CD4-positive, CD25-positive, alpha-beta regulatory T cell (primary cell): ENCODE data around the gene EFCAB12. TPM values are rescaled to one million over a fixed set of nuclear protein-coding genes. Genes with fewer than 3 reads are reported as not detected.
"Not testable (repeated sequence)": the region's sequence is repeated elsewhere in the genome, so short reads cannot be mapped to it uniquely, and the experiment has no call there.

Source experiments
- ATAC-seq, 2 donors: fragments of 150-1000 bp; cut with Tn5 transposase; one replicate each; pipeline ENCODE4 v1.10.0; 2021; ENCODE audit warnings: low read depth in 2 of 2, moderate number of reproducible peaks in 2 of 2, moderate library complexity in 1 of 2
- DNase-seq, 3 donors: peaks; one replicate each; pipeline versions ENCODE4 v3.0.0 to v3.0.0-alpha.2; 2012 to 2022; ENCODE audit warnings: mixed read lengths in 1 of 3
- H3K27ac ChIP-seq: one replicate; pipeline ENCODE4 v1.7.0; 2013; ENCODE audit warnings: mild to moderate bottlenecking, low read length; ENCODE audit not compliant: insufficient read depth, poor library complexity, severe bottlenecking
- H3K27me3 ChIP-seq: one replicate; pipeline ENCODE4 v1.7.0; 2013; ENCODE audit warnings: low read length; ENCODE audit not compliant: control insufficient read depth, insufficient read depth
- H3K36me3 ChIP-seq: one replicate; pipeline ENCODE4 v1.7.0; 2013; ENCODE audit warnings: mild to moderate bottlenecking, low read length, moderate library complexity; ENCODE audit not compliant: control insufficient read depth, insufficient read depth
- H3K4me1 ChIP-seq: 2 replicates; pipeline ENCODE4 v1.7.0; 2013; ENCODE audit warnings: mild to moderate bottlenecking, low read length; ENCODE audit not compliant: insufficient read depth, control insufficient read depth, poor library complexity, severe bottlenecking
- H3K4me3 ChIP-seq: one replicate; pipeline ENCODE4 v1.7.0; 2013; ENCODE audit warnings: low read depth, mild to moderate bottlenecking, low read length, moderate library complexity
- H3K9me3 ChIP-seq, 2 experiments: 1 replicate in 1 of 2; 2 replicates in 1 of 2; pipeline ENCODE4 v1.7.0; 2013; ENCODE audit warnings: low read length in 2 of 2, mild to moderate bottlenecking in 1 of 2, moderate library complexity in 1 of 2; ENCODE audit not compliant: control insufficient read depth in 2 of 2
- H3K27ac Mint-ChIP-seq, 3 donors: one replicate each; pipeline ENCODE4 v1.8.0; 2020 to 2022; ENCODE audit warnings: mild to moderate bottlenecking in 3 of 3, mixed read lengths in 3 of 3, moderate library complexity in 2 of 3
- H3K27me3 Mint-ChIP-seq: one replicate; pipeline ENCODE4 v1.8.0; 2022; ENCODE audit warnings: mild to moderate bottlenecking, mixed read lengths
- H3K36me3 Mint-ChIP-seq: one replicate; pipeline ENCODE4 v1.8.0; 2020; ENCODE audit warnings: mixed read lengths
- H3K4me1 Mint-ChIP-seq, 4 donors: one replicate each; pipeline ENCODE4 v1.8.0; 2020 to 2022; ENCODE audit warnings: mixed read lengths in 4 of 4, mild to moderate bottlenecking in 1 of 4
- H3K4me3 Mint-ChIP-seq, 4 donors: one replicate each; pipeline ENCODE4 v1.8.0; 2020 to 2022; ENCODE audit warnings: mild to moderate bottlenecking in 4 of 4, mixed read lengths in 4 of 4, moderate library complexity in 3 of 4
- H3K9me3 Mint-ChIP-seq, 7 donors: one replicate each; pipeline ENCODE4 v1.8.0; 2020 to 2022; ENCODE audit warnings: mixed read lengths in 7 of 7, mild to moderate bottlenecking in 3 of 7, moderate library complexity in 2 of 7
- polyA plus RNA-seq, 4 donors: library from polyadenylated mRNA; unstranded; fragments of 300-500 nt; fragmentation: Illumina TruSeq; gene quantifications; one replicate each; pipeline ENCODE4 v1.2.3, GENCODE V29; 2021
- total RNA-seq: library from RNA; stranded (reverse); gene quantifications from one replicate; pipeline ENCODE4 v1.2.3, GENCODE V29; 2022

Gene EFCAB12
- total and polyA plus RNA-seq, 5 donors from 2014 or later = 0.05 to 2.2 (median 0.09) TPM; not detected in 1

- peaks cover 18% of the 10 kb centered on the region for H3K36me3 Mint-ChIP-seq
- H3K4me1 Mint-ChIP-seq = peaks cover 6 to 48% (median 36%) of the 10 kb centered on the region in 4 donors
- Histone ChIP-seq H3K27me3 (no peaks in the 10 kb centered on the region), H3K4me3 (peak overlapping the region; percentile 98), H3K9me3 (no peaks in the 10 kb centered on the region), H3K36me3 (peaks cover 12% of the 10 kb centered on the region), H3K27ac (peak overlapping the region; percentile 89), H3K4me1 (peaks cover 21% of the 10 kb centered on the region)
- peak overlapping the region; percentile 98 to 99 (median 98) for H3K27ac Mint-ChIP-seq
- peak overlapping the region; percentile 97 to 99 (median 98) for H3K4me3 Mint-ChIP-seq
- peaks cover 2% of the 10 kb centered on the region for H3K27me3 Mint-ChIP-seq
- DNase-seq (no peak), ATAC-seq (no peak)
- H3K9me3 Mint-ChIP-seq = peaks cover 0 to 1% (median 0%) of the 10 kb centered on the region in 7 donors
These were observed 28.5 kb downstream of the EFCAB12 start for GRCh38 chr3:129399895-129400357.

GRCh38 chr3:129399145-129399894 is 29.1 kb downstream of the EFCAB12 start:
- Histone ChIP-seq H3K4me1 (peaks cover 21% of the 10 kb centered on the region), H3K27ac (peak overlapping the region; percentile 89), H3K4me3 (peak overlapping the region; percentile 98), H3K36me3 (peaks cover 12% of the 10 kb centered on the region), H3K27me3 (no peaks in the 10 kb centered on the region), H3K9me3 (no peaks in the 10 kb centered on the region)
- Mint-ChIP-seq H3K27me3 (no peaks in the 10 kb centered on the region), H3K27ac (peak overlapping the region; percentile 98 to 99 (median 98)), H3K36me3 (peaks cover 20% of the 10 kb centered on the region), H3K4me1 (peaks cover 6 to 53% (median 39%) of the 10 kb centered on the region in 4 donors), H3K9me3 (peaks cover 0 to 1% (median 0%) of the 10 kb centered on the region in 7 donors), H3K4me3 (peak overlapping the region; percentile 97 to 99 (median 98))
- ATAC-seq (peak; percentile 84 to 85), DNase-seq (peak; percentile 74 to 92 (median 84))

GRCh38 chr3:129398803-129399144 is 29.7 kb downstream of the EFCAB12 start:
- no peaks in the 10 kb centered on the region for H3K27me3 Mint-ChIP-seq
- H3K4me1 Mint-ChIP-seq = peaks cover 6 to 53% (median 39%) of the 10 kb centered on the region in 4 donors

GRCh38 chr3:129393760-129394564 is 34.5 kb downstream of the EFCAB12 start:
- H3K27ac ChIP-seq, ATAC-seq, H3K27me3 Mint-ChIP-seq, H3K9me3 Mint-ChIP-seq, H3K4me3 ChIP-seq, H3K4me3 Mint-ChIP-seq, H3K9me3 ChIP-seq, H3K27me3 ChIP-seq, DNase-seq, H3K27ac Mint-ChIP-seq: not testable (repeated sequence)
- Mint-ChIP-seq H3K4me1 (peaks cover 0 to 40% (median 30%) of the 10 kb centered on the region in 4 donors), H3K36me3 (peaks cover 46% of the 10 kb centered on the region)
- peaks cover 21% of the 10 kb centered on the region for H3K4me1 ChIP-seq
- peaks cover 48% of the 10 kb centered on the region for H3K36me3 ChIP-seq

More at GRCh38 chr3:129398803-129399144, 29.7 kb downstream of the EFCAB12 start:
- H3K36me3 ChIP-seq = peaks cover 13% of the 10 kb centered on the region
- Mint-ChIP-seq H3K27ac (peak overlapping the region; percentile 98 to 99 (median 98)), H3K9me3 (peaks cover 0 to 1% (median 0%) of the 10 kb centered on the region in 7 donors), H3K36me3 (peaks cover 20% of the 10 kb centered on the region), H3K4me3 (peak overlapping the region; percentile 97 to 99 (median 98))
- no peaks in the 10 kb centered on the region for H3K9me3 ChIP-seq
- DNase-seq (peak in 1 of 3 donors; percentile 20), ATAC-seq (peak in 1 of 2 donors; percentile 26)
- H3K27me3 ChIP-seq = no peaks in the 10 kb centered on the region
- H3K4me1 ChIP-seq = peaks cover 21% of the 10 kb centered on the region
- H3K27ac ChIP-seq = peak overlapping the region; percentile 89
- peak overlapping the region; percentile 98 for H3K4me3 ChIP-seq

- H3K36me3 Mint-ChIP-seq = peaks cover 53% of the 10 kb centered on the region
- no peak for DNase-seq
- H3K27me3 Mint-ChIP-seq = no peaks in the 10 kb centered on the region
- Histone ChIP-seq H3K36me3 (peaks cover 52% of the 10 kb centered on the region), H3K9me3 (no peaks in the 10 kb centered on the region), H3K27ac (no peak overlapping the region), H3K4me1 (peaks cover 16% of the 10 kb centered on the region), H3K27me3 (no peaks in the 10 kb centered on the region), H3K4me3 (no peak overlapping the region)
- H3K4me3 Mint-ChIP-seq = no peak overlapping the region
- H3K27ac Mint-ChIP-seq = no peak overlapping the region
- H3K4me1 Mint-ChIP-seq = peaks cover 0 to 34% (median 25%) of the 10 kb centered on the region in 4 donors
- no peak for ATAC-seq
- H3K9me3 Mint-ChIP-seq = peaks cover 0 to 1% (median 0%) of the 10 kb centered on the region in 7 donors
These were observed 35.2 kb downstream of the EFCAB12 start for GRCh38 chr3:129393271-129393670.

- not testable (repeated sequence) for ATAC-seq, H3K4me3 Mint-ChIP-seq, H3K9me3 Mint-ChIP-seq, H3K27me3 Mint-ChIP-seq, H3K4me3 ChIP-seq, DNase-seq, H3K9me3 ChIP-seq, H3K4me1 ChIP-seq, H3K27ac ChIP-seq, H3K27ac Mint-ChIP-seq, H3K27me3 ChIP-seq
- Mint-ChIP-seq H3K36me3 (peaks cover 56% of the 10 kb centered on the region), H3K4me1 (peaks cover 0 to 24% (median 18%) of the 10 kb centered on the region in 4 donors)
- peaks cover 61% of the 10 kb centered on the region for H3K36me3 ChIP-seq
These were observed 36.1 kb downstream of the EFCAB12 start for GRCh38 chr3:129392106-129392887.

GRCh38 chr3:129391583-129391982 is 36.9 kb downstream of the EFCAB12 start:
- not testable (repeated sequence) for DNase-seq, H3K9me3 Mint-ChIP-seq, H3K9me3 ChIP-seq, H3K27ac Mint-ChIP-seq, H3K27ac ChIP-seq, H3K4me3 Mint-ChIP-seq, H3K27me3 Mint-ChIP-seq, ATAC-seq, H3K4me3 ChIP-seq, H3K4me1 ChIP-seq, H3K27me3 ChIP-seq
- H3K4me1 Mint-ChIP-seq = peaks cover 0 to 18% (median 15%) of the 10 kb centered on the region in 4 donors
- peaks cover 66% of the 10 kb centered on the region for H3K36me3 ChIP-seq
- peaks cover 58% of the 10 kb centered on the region for H3K36me3 Mint-ChIP-seq
